ENCODE data around the gene TGFBR2.

- TF ChIP-seq CTCF (IDR thresholded peaks at IDR 0.05) = no peak
- no peak for TF ChIP-seq POLR2A (IDR thresholded peaks at IDR 0.05)
Observed at GRCh38 chr3:30632065-30632464, 25.7 kb downstream of the TGFBR2 start.

All from esophagus squamous epithelium (tissue), 4 donors.